Astrocyte of the cerebellum (primary cell): ENCODE measurements around the gene PLOD3.

Source experiments
- DNase-seq: peaks from one replicate; pipeline ENCODE4 v3.0.0-alpha.2; 2011; ENCODE audit warnings: low read depth
- H3K4me3 ChIP-seq: 2 replicates; pipeline ENCODE4 v1.5.1; 2011; ENCODE audit warnings: mild to moderate bottlenecking, low read depth, low read length, moderate library complexity
- in situ Hi-C: cut with HindIII; loops from 2 replicates; pipeline ENCODE4 v1.10.0; 2017; ENCODE audit warnings: low sequenced_read_pairs
- TF ChIP-seq, protein P1 (sequence below): IDR thresholded peaks from 2 replicates; pipeline ENCODE4 v1.5.1; 2012; ENCODE audit warnings: low read length, low read depth, moderate library complexity, mild to moderate bottlenecking; ENCODE audit errors: missing control alignments

The PLOD3 gene

GRCh38 chr7:101198476-101198875 lies 18.9 kb downstream of the PLOD3 start:
- no peak overlapping the region for H3K4me3 ChIP-seq
- TF ChIP-seq, protein P1, sequence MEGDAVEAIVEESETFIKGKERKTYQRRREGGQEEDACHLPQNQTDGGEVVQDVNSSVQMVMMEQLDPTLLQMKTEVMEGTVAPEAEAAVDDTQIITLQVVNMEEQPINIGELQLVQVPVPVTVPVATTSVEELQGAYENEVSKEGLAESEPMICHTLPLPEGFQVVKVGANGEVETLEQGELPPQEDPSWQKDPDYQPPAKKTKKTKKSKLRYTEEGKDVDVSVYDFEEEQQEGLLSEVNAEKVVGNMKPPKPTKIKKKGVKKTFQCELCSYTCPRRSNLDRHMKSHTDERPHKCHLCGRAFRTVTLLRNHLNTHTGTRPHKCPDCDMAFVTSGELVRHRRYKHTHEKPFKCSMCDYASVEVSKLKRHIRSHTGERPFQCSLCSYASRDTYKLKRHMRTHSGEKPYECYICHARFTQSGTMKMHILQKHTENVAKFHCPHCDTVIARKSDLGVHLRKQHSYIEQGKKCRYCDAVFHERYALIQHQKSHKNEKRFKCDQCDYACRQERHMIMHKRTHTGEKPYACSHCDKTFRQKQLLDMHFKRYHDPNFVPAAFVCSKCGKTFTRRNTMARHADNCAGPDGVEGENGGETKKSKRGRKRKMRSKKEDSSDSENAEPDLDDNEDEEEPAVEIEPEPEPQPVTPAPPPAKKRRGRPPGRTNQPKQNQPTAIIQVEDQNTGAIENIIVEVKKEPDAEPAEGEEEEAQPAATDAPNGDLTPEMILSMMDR, result no peak
- DNase-seq, result no peak
- in situ Hi-C loops, result no loop called here

DNA sequence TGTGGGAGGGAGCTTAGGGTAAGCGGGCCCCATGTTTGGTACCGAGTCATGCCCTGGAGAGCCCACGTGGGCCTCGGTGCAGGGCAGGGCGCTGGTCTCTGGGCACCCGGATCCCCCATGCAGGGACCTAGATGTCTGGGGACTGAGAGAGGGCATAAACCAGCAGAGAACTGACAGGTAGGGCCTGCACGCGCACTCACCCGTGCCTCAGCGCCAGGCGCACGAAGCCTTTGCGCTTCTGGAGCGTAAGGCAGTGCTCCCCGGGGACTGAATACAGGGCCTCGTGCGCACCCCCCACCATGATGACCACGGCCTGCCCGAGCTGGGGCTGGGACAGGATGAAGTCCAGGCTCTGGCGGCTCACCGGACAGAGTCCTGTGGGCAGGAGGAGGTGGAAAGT lies 19.4 kb downstream of the PLOD3 start:
- in situ Hi-C loops, result no loop called here
- TF ChIP-seq, protein P1, result no peak
- DNase-seq, result no peak
- H3K4me3 ChIP-seq, result no peak overlapping the region

GRCh38 chr7:101195884-101196283 lies 21.5 kb downstream of the PLOD3 start:
- H3K4me3 ChIP-seq, result no peak overlapping the region
- no peak for DNase-seq
- in situ Hi-C loops, result no loop called here
- TF ChIP-seq, protein P1, result no peak

DNA sequence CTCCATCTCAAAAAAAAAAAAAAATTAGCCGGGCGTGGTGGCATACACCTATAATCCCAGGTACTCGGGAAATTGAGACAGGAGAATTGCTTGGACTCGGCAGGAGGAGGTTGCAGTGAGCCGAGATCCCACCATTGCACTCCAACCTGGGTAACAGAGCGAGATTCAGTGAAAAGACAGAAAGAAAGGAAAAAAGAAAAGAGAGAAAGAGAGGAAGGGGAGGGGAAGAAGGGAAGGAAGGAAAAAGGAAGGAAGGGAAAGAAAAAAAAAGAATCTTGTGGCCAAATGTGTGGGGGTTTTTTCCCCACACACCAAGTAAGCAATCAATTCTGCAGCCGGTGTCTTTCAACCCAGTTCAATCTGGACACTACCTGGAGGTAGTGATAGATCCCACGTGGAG lies 28.3 kb downstream of the PLOD3 start:
- H3K4me3 ChIP-seq, result no peak overlapping the region
- DNase-seq, result no peak
- TF ChIP-seq, protein P1, result no peak
- in situ Hi-C loops, result no loop called here

GRCh38 chr7:101186844-101187428 lies 30.4 kb downstream of the PLOD3 start:
- TF ChIP-seq, protein P1, result no peak
- no peak overlapping the region for H3K4me3 ChIP-seq
- in situ Hi-C loops, result no loop called here
- DNase-seq, result no peak

DNA sequence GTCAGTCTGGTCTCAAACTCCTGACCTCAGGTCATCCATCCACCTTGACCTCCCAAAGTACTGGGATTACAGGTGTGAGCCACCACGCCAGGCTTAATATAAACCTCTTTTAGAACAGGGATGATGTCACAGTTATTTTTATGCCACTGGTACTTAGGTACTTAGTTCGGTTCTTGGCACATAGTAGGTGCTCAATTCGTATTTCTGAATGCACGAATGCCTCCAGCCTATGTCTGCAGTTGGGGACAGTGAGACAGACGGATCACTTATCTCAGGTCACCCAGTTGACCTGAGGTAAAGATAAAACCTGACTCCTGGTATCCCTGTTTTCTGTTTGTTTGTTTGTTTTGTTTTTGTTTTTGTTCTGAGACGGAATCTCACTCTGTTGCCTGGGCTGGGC lies 31.2 kb downstream of the PLOD3 start:
- no peak overlapping the region for H3K4me3 ChIP-seq
- TF ChIP-seq, protein P1, result no peak
- DNase-seq, result no peak
- in situ Hi-C loops, result no loop called here

DNA sequence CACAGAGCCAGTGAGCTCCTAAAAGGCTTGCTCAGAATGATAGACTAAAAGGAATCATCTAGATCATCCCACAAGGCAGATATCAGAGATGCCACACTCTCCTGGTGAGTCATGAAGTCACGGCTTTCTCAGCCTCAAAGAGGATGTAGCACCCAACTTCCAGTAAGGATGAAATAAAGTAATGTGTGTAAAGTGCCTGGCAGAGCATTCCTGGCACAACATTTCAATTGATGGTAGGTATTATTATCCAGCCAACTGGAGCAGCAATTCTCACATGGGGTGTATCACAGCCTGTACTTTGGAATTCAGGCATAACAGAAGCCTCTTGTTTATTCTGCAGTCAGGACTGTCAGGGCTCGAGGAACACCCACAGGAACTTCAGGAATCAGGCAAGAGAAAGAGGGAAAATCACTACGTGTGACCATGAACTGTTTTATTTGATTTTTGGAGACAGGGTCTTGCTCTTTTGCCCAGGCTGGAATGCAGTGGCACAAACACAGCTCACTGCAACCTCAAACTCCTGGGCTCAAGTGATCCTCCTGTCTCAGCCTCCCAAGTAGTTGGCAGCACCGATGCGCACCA lies 32.0 kb downstream of the PLOD3 start:
- no peak for DNase-seq
- no peak overlapping the region for H3K4me3 ChIP-seq
- TF ChIP-seq, protein P1, result no peak
- in situ Hi-C loops, result no loop called here
